Endodermal cell (in vitro differentiated cells): ENCODE results near the gene WWC1. TPM values are rescaled to one million over a fixed set of nuclear protein-coding genes. Genes with fewer than 3 reads are reported as not detected.

Experiments
- DNase-seq: peaks from one replicate; pipeline ENCODE4 v3.0.0-alpha.2; 2017
- H3K27ac ChIP-seq: 2 replicates; pipeline ENCODE4 v1.5.1; 2013; ENCODE audit warnings: mild to moderate bottlenecking, low read depth, low read length, moderate library complexity
- H3K27me3 ChIP-seq: 2 replicates; pipeline ENCODE4 v1.6.1; 2013; ENCODE audit warnings: mild to moderate bottlenecking, low read length, moderate library complexity; ENCODE audit not compliant: insufficient read depth, control insufficient read depth, poor library complexity, severe bottlenecking
- H3K36me3 ChIP-seq: 2 replicates; pipeline ENCODE4 v1.7.0; 2013; ENCODE audit warnings: mild to moderate bottlenecking, low read length, moderate library complexity; ENCODE audit not compliant: control insufficient read depth, insufficient read depth
- H3K4me1 ChIP-seq: one replicate; pipeline ENCODE4 v1.7.0; 2013; ENCODE audit warnings: low read length; ENCODE audit not compliant: control insufficient read depth, insufficient read depth
- H3K4me3 ChIP-seq: 2 replicates; pipeline ENCODE4 v1.5.1; 2013; ENCODE audit warnings: mild to moderate bottlenecking, low read length, moderate library complexity
- H3K9ac ChIP-seq: 2 replicates; pipeline ENCODE4 v1.6.1; 2013; ENCODE audit warnings: mild to moderate bottlenecking, low read length, moderate library complexity; ENCODE audit not compliant: poor library complexity, severe bottlenecking; ENCODE audit errors: extremely low read depth
- H3K9me3 ChIP-seq: 2 replicates; pipeline ENCODE4 v1.6.1; 2013; ENCODE audit warnings: mild to moderate bottlenecking, low read length, moderate library complexity; ENCODE audit not compliant: control insufficient read depth
- H3K27ac Mint-ChIP-seq: 2 replicates; pipeline ENCODE4 v1.8.0; 2020; ENCODE audit warnings: mixed read lengths
- H3K27me3 Mint-ChIP-seq: 2 replicates; pipeline ENCODE4 v1.8.0; 2021; ENCODE audit warnings: mild to moderate bottlenecking, mixed read lengths; ENCODE audit not compliant: insufficient read depth
- H3K36me3 Mint-ChIP-seq: 2 replicates; pipeline ENCODE4 v1.8.0; 2020; ENCODE audit warnings: low read depth, mixed read lengths
- H3K4me1 Mint-ChIP-seq: 2 replicates; pipeline ENCODE4 v1.8.0; 2020; ENCODE audit warnings: mixed read lengths
- H3K4me3 Mint-ChIP-seq: 2 replicates; pipeline ENCODE4 v1.8.0; 2020; ENCODE audit warnings: mild to moderate bottlenecking, moderate library complexity, mixed read lengths
- H3K9me3 Mint-ChIP-seq: 2 replicates; pipeline ENCODE4 v1.8.0; 2020; ENCODE audit warnings: mild to moderate bottlenecking, mixed read lengths
- WGBS, 2 experiments: methylation state at CpG; one replicate each; pipeline versions ENCODE4 v1.1.5 to v1.1.7; 2013; ENCODE audit warnings: missing lambda C conversion rate in 2 of 2, mixed read lengths in 1 of 2; ENCODE audit not compliant: insufficient coverage in 1 of 2, insufficient read length in 1 of 2; 5-methylcytosine and 5-hydroxymethylcytosine counted together
- total RNA-seq, 2 donors: library from RNA; stranded (reverse); fragmentation: NEBNext Ultra II Directional in 1 of 2; extraction: Animal tissue kit (Norgen Biotek cat#: 25700) in 1 of 2; gene quantifications; 2 replicates in 1 of 2; 3 replicates in 1 of 2; pipeline ENCODE4 v1.2.1, GENCODE V29; 2021
- TF ChIP-seq, protein P1 (sequence below): fragments of 200-600 bp; sonication (generic); conservative IDR thresholded peaks from 2 replicates; pipeline ENCODE4 v1.5.0; 2021; ENCODE audit warnings: antibody characterized with exemption, mild to moderate bottlenecking

The WWC1 gene
- total RNA-seq, 2 donors from 2014 or later = 18.4 to 20.3 TPM

GRCh38 chr5:168304349-168304748 is 12.9 kb downstream of the WWC1 start:
- H3K4me3 ChIP-seq = no peak overlapping the region
- 87 to 96% methylated on average over 2 of the region's 2 CpGs for whole genome bisulfite sequencing, 2 experiments
- H3K27ac Mint-ChIP-seq = no peak overlapping the region
- H3K27me3 Mint-ChIP-seq = peaks cover 39% of the 10 kb centered on the region
- no peaks in the 10 kb centered on the region for H3K9me3 ChIP-seq
- H3K36me3 Mint-ChIP-seq = no peaks in the 10 kb centered on the region
- H3K27ac ChIP-seq = no peak overlapping the region
- no peaks in the 10 kb centered on the region for H3K36me3 ChIP-seq
- no peaks in the 10 kb centered on the region for H3K9me3 Mint-ChIP-seq
- peaks cover 34% of the 10 kb centered on the region for H3K4me1 Mint-ChIP-seq
- no peak for DNase-seq
- no peaks in the 10 kb centered on the region for H3K27me3 ChIP-seq
- no peak overlapping the region for H3K4me3 Mint-ChIP-seq
- TF ChIP-seq, protein P1, sequence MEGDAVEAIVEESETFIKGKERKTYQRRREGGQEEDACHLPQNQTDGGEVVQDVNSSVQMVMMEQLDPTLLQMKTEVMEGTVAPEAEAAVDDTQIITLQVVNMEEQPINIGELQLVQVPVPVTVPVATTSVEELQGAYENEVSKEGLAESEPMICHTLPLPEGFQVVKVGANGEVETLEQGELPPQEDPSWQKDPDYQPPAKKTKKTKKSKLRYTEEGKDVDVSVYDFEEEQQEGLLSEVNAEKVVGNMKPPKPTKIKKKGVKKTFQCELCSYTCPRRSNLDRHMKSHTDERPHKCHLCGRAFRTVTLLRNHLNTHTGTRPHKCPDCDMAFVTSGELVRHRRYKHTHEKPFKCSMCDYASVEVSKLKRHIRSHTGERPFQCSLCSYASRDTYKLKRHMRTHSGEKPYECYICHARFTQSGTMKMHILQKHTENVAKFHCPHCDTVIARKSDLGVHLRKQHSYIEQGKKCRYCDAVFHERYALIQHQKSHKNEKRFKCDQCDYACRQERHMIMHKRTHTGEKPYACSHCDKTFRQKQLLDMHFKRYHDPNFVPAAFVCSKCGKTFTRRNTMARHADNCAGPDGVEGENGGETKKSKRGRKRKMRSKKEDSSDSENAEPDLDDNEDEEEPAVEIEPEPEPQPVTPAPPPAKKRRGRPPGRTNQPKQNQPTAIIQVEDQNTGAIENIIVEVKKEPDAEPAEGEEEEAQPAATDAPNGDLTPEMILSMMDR = no peak
- peaks cover 11% of the 10 kb centered on the region for H3K4me1 ChIP-seq
- H3K9ac ChIP-seq = no peak overlapping the region

- 93 to 94% methylated on average over 3 to 7 of the region's 7 CpGs for WGBS, 2 experiments
- H3K27me3 Mint-ChIP-seq = peaks cover 44% of the 10 kb centered on the region
- Histone ChIP-seq H3K27ac (no peak overlapping the region), H3K9ac (no peak overlapping the region), H3K9me3 (no peaks in the 10 kb centered on the region), H3K4me1 (peaks cover 11% of the 10 kb centered on the region), H3K4me3 (no peak overlapping the region), H3K36me3 (no peaks in the 10 kb centered on the region), H3K27me3 (no peaks in the 10 kb centered on the region)
- H3K4me3 Mint-ChIP-seq = no peak overlapping the region
- no peaks in the 10 kb centered on the region for H3K9me3 Mint-ChIP-seq
- DNase-seq = no peak
- TF ChIP-seq, protein P1 = no peak
- H3K4me1 Mint-ChIP-seq = peaks cover 24% of the 10 kb centered on the region
- no peak overlapping the region for H3K27ac Mint-ChIP-seq
- H3K36me3 Mint-ChIP-seq = no peaks in the 10 kb centered on the region
Measured at GRCh38 chr5:168305281-168305680, 13.8 kb downstream of the WWC1 start.

DNA sequence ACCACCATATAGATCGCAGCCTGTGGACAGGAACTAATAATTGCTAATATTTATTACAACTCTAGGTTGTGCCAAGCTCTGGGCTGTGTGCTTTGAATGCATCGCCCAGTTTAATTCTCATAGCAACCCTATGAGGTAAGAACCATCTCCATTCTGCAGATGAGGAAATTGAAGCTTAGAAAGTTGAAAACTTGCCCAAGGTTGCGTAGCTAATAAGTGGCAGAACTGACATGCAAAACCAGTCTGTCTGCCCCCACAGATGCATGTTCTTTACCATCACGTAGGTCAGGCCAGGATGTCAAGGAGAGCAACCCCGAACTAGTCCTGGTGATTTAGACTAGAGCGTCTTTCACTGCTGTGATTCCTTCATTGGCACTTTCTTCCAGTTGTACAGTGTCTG is 15.6 kb downstream of the WWC1 start:
- Histone ChIP-seq H3K9ac (no peak overlapping the region), H3K27ac (no peak overlapping the region), H3K27me3 (no peaks in the 10 kb centered on the region), H3K4me1 (no peaks in the 10 kb centered on the region), H3K9me3 (no peaks in the 10 kb centered on the region), H3K4me3 (no peak overlapping the region), H3K36me3 (no peaks in the 10 kb centered on the region)
- WGBS, 2 experiments = 94 to 99% methylated on average over 6 of the region's 6 CpGs
- no peaks in the 10 kb centered on the region for H3K36me3 Mint-ChIP-seq
- no peak overlapping the region for H3K27ac Mint-ChIP-seq
- peaks cover 44% of the 10 kb centered on the region for H3K27me3 Mint-ChIP-seq
- no peak overlapping the region for H3K4me3 Mint-ChIP-seq
- TF ChIP-seq, protein P1 = no peak
- H3K4me1 Mint-ChIP-seq = peaks cover 10% of the 10 kb centered on the region
- no peaks in the 10 kb centered on the region for H3K9me3 Mint-ChIP-seq
- DNase-seq = no peak
